HG03103 (cell line): ENCODE measurements around the gene TNS3.

Source experiments
- ATAC-seq: cut with Tn5 transposase; IDR thresholded peaks from one replicate; pipeline ENCODE4 v1.9.1; 2021; ENCODE audit warnings: low read depth; ENCODE audit not compliant: unreplicated experiment

TNS3 gene

GRCh38 chr7:47358357-47358756, 223.6 kb downstream of the TNS3 start:
- ATAC-seq: no peak

- ATAC-seq: no peak
Observed at GRCh38 chr7:47357863-47358262, 224.0 kb downstream of the TNS3 start.

GRCh38 chr7:47357361-47357760, 224.6 kb downstream of the TNS3 start:
- no peak for ATAC-seq

GRCh38 chr7:47356261-47356660, 225.7 kb downstream of the TNS3 start:
- no peak for ATAC-seq

GRCh38 chr7:47355684-47356083, 226.2 kb downstream of the TNS3 start:
- no peak for ATAC-seq

- no peak for ATAC-seq
Observed at GRCh38 chr7:47354831-47355541, 226.9 kb downstream of the TNS3 start.

GRCh38 chr7:47354071-47354470, 227.8 kb downstream of the TNS3 start:
- no peak for ATAC-seq

- ATAC-seq: no peak
Observed at GRCh38 chr7:47352394-47352968, 229.4 kb downstream of the TNS3 start.

GRCh38 chr7:47351233-47352154, 230.4 kb downstream of the TNS3 start:
- ATAC-seq: no peak

GRCh38 chr7:47350425-47350824, 231.5 kb downstream of the TNS3 start:
- ATAC-seq: no peak

GRCh38 chr7:47349401-47349800, 232.5 kb downstream of the TNS3 start:
- no peak for ATAC-seq

- no peak for ATAC-seq
Observed at GRCh38 chr7:47347816-47348385, 234.0 kb downstream of the TNS3 start.

- no peak for ATAC-seq
Observed at GRCh38 chr7:47347346-47347745, 234.6 kb downstream of the TNS3 start.

GRCh38 chr7:47346377-47346914, 235.5 kb downstream of the TNS3 start:
- ATAC-seq: no peak

- no peak for ATAC-seq
Observed at GRCh38 chr7:47345857-47346298, 236.0 kb downstream of the TNS3 start.

- no peak for ATAC-seq
Observed at GRCh38 chr7:47344171-47344955, 237.5 kb downstream of the TNS3 start.

GRCh38 chr7:47343061-47343455, 238.9 kb downstream of the TNS3 start:
- ATAC-seq: no peak

GRCh38 chr7:47342296-47343060, 239.4 kb downstream of the TNS3 start:
- no peak for ATAC-seq

- ATAC-seq: no peak
Observed at GRCh38 chr7:47340517-47340916, 241.4 kb downstream of the TNS3 start.
